Measurements from ENCODE around the gene XYLT1. TPM values are rescaled to one million over a fixed set of nuclear protein-coding genes. Genes with fewer than 3 reads are reported as not detected.
A peak's percentile ranks its signal among the peaks of the same experiment; 100 is the strongest.

XYLT1 gene
- polyA plus RNA-seq, 3 donors = 6.9 to 7.6 (median 7.6) TPM

- DNase-seq = no peak
Observed at GRCh38 chr16:17375461-17376304, 95.1 kb downstream of the XYLT1 start.

GRCh38 chr16:17374668-17375255, 96.0 kb downstream of the XYLT1 start:
- no peak for DNase-seq

- DNase-seq = no peak
Observed at GRCh38 chr16:17373533-17373932, 97.2 kb downstream of the XYLT1 start.

- no peak for DNase-seq
Observed at GRCh38 chr16:17372386-17372785, 98.4 kb downstream of the XYLT1 start.

- no peak for DNase-seq
Observed at GRCh38 chr16:17371299-17371698, 99.5 kb downstream of the XYLT1 start.

GRCh38 chr16:17370731-17371285, 100.0 kb downstream of the XYLT1 start:
- DNase-seq = no peak

GRCh38 chr16:17370223-17370707, 100.5 kb downstream of the XYLT1 start:
- DNase-seq = no peak

- no peak for DNase-seq
Observed at GRCh38 chr16:17369421-17370222, 101.1 kb downstream of the XYLT1 start.

GRCh38 chr16:17368951-17369350, 101.8 kb downstream of the XYLT1 start:
- no peak for DNase-seq

GRCh38 chr16:17368446-17368845, 102.3 kb downstream of the XYLT1 start:
- DNase-seq = no peak

- no peak for DNase-seq
Observed at GRCh38 chr16:17367923-17368322, 102.8 kb downstream of the XYLT1 start.

GRCh38 chr16:17367036-17367435, 103.7 kb downstream of the XYLT1 start:
- DNase-seq = no peak

- no peak for DNase-seq
Observed at GRCh38 chr16:17366299-17366961, 104.3 kb downstream of the XYLT1 start.

- no peak for DNase-seq
Observed at GRCh38 chr16:17365591-17366298, 105.0 kb downstream of the XYLT1 start.

GRCh38 chr16:17365211-17365541, 105.6 kb downstream of the XYLT1 start:
- DNase-seq = no peak

- peak; percentile 48 for DNase-seq
Observed at GRCh38 chr16:17364319-17365210, 106.2 kb downstream of the XYLT1 start.

GRCh38 chr16:17362946-17363345, 107.8 kb downstream of the XYLT1 start:
- DNase-seq = no peak

- no peak for DNase-seq
Observed at GRCh38 chr16:17362183-17362582, 108.6 kb downstream of the XYLT1 start.

- no peak for DNase-seq
Observed at GRCh38 chr16:17360693-17361122, 110.1 kb downstream of the XYLT1 start.

Data from renal pelvis (tissue), 4 donors.